Stimulated activated naive CD4-positive, alpha-beta T cell treated with Interleukin-2 at 50 U/mL for 16 hours (primary cell): ENCODE measurements around the gene GLIPR1.
"Not testable (repeated sequence)": the region's sequence is repeated elsewhere in the genome, so short reads cannot be mapped to it uniquely, and the experiment has no call there.

ENCODE experiments used
- DNase-seq: peaks from one replicate; lab custom pipeline; 2025; lab: John Stamatoyannopoulos, UW

Gene GLIPR1

GRCh38 chr12:75521224-75521623, 40.7 kb downstream of the GLIPR1 start:
- DNase-seq = not testable (repeated sequence)

DNA sequence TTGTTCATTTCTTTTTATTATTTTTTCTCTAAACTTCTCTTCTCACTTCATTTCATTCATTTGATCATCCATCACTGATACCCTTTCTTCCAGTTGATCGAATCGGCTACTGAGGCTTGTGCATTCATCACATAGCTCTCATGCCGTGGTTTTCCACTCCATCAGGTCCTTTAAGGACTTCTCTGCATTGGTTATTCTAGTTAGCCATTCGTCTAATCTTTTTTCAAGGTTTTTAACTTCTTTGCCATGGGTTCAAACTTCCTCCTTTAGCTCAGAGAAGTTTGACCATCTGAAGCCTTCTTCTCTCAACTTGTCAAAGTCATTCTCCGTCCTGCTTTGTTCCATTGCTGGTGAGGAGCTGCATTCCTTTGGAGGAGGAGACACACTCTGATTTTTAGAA, 41.6 kb downstream of the GLIPR1 start:
- not testable (repeated sequence) for DNase-seq

GRCh38 chr12:75525263-75525662, 44.7 kb downstream of the GLIPR1 start:
- no peak for DNase-seq

DNA sequence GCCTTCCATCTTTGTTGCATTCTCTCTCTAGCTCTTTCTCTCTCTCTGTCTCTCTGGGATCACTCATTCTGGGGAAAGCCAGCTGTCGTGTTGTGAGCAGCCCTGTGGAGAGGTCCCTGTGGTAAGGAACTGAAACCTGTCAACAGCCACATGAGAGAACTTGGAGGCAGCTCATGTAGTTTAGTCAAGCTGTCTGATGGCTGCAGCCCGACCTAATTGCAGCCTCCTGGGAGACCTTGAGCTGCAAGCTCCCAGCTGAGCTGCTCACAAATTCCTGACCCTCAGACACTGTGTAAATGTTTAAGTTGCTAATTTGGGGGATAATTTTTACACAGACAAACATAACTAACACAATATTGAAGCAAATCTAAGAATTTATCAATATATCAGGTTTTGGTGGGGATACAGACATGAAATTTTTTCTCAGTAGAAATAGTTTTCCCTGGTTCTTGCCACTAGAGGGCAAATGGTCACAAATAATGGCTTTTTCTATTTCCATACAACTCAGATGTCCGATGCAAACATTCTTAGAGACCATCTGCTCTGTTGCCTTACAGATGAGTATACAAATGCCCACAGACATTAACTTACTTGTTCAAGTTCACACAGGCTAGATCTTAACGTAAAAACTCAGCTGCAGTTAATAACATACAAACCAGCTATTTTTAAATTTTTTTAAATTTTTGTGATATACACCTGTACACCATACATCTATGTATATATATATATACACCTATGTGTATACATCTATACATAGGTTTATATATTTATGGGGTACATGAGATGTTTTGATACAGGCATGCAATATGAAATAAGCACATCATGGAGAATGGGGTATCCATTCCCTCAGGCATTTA, 46.3 kb downstream of the GLIPR1 start:
- DNase-seq = no peak

GRCh38 chr12:75528272-75528671, 47.7 kb downstream of the GLIPR1 start:
- no peak for DNase-seq

GRCh38 chr12:75528692-75529091, 48.1 kb downstream of the GLIPR1 start:
- DNase-seq = no peak

GRCh38 chr12:75529316-75529715, 48.8 kb downstream of the GLIPR1 start:
- DNase-seq = no peak

GRCh38 chr12:75529826-75530225, 49.3 kb downstream of the GLIPR1 start:
- no peak for DNase-seq

DNA sequence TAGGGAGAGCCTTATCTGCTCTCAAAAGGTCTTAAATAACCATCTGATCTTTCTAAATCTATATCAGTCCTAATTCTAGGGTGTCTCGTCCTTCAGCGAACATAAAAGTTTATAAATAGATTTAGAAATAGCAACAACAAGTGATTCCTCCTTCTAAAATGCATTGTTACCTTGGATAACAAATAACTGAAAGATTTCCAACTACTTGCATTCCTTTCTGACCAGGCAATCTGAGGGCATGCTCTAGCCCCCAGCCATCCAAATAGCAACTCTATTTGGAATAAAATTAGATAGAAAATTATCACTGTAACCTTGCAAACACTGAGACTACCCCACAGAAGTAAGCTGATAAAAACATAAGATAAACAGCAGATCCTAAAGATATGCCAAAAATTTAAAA, 52.7 kb downstream of the GLIPR1 start:
- no peak for DNase-seq

DNA sequence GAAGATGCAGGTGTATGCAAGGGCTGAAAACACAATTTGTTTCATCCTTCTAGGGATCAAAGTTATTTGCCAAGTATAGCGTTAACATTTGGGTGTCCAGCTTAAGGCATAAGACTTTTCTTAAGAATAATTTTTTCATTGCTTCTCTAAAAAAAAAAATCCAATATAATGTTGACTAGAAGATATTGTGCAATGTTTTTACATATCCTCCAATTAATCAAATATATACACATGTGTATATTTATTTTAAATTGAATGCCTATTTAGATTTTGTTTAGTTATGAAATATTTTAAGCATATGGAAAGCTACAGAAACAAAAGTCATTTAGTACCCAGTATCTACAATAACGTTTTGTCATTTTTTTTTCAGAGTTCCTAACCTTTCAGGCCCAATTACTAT, 59.3 kb downstream of the GLIPR1 start:
- no peak for DNase-seq

- no peak for DNase-seq
Observed at GRCh38 chr12:75542942-75543341, 62.4 kb downstream of the GLIPR1 start.

DNA sequence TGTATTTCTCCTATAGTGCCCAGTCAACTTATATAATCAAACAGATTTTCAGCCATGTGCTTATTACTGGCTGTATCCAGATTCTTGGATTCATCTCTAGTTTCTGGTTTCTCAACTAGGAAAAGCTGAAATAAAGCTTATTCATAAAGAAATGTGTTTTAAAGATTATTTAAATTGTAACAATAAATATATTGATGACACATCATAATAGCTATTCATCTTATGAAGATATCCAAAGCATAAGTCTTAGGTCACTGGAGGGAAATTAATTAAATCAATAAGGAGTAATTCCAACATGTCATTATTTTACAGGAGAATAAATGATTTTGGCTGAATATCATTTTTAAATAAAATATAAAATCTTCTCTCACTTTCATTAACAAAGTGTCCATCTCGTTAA, 63.0 kb downstream of the GLIPR1 start:
- DNase-seq = no peak

DNA sequence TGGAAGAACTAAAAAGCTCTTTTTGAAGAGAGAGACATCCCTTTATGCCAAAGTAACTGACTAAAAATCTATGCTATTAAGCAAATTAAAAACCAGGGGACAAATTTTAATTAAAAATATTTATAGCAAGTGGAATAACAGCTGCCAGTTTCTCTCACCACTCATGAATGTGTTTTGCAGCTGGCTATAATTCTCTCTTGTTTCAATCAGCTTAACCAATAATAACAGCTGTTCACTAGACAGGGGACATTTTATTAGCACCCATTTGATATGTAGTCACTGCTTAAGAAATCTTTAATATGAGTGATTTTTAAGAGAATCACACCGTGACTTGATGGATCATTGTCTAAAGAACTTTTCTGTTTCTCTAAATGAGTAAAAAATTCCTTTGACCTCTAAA, 65.1 kb downstream of the GLIPR1 start:
- DNase-seq = no peak

- no peak for DNase-seq
Observed at GRCh38 chr12:75548879-75549278, 68.3 kb downstream of the GLIPR1 start.

DNA sequence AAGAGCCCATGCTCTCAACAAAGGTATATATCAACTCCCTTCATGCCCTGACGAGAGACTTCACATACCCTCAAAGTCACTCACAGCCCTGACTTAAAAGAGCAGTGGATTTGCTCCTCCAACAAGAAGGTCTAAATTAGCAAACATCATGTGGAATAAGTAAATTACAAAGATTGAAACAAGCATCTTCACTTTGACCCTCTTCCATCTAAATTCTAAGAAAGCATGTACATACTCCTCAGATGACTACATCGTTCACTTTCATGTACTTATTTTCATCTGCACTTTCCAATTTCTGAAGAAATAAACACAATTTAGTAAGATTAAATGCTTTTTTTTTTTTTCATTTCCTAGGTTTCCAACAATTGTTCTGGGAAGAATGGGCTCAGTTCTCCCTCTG, 69.4 kb downstream of the GLIPR1 start:
- DNase-seq = no peak

DNA sequence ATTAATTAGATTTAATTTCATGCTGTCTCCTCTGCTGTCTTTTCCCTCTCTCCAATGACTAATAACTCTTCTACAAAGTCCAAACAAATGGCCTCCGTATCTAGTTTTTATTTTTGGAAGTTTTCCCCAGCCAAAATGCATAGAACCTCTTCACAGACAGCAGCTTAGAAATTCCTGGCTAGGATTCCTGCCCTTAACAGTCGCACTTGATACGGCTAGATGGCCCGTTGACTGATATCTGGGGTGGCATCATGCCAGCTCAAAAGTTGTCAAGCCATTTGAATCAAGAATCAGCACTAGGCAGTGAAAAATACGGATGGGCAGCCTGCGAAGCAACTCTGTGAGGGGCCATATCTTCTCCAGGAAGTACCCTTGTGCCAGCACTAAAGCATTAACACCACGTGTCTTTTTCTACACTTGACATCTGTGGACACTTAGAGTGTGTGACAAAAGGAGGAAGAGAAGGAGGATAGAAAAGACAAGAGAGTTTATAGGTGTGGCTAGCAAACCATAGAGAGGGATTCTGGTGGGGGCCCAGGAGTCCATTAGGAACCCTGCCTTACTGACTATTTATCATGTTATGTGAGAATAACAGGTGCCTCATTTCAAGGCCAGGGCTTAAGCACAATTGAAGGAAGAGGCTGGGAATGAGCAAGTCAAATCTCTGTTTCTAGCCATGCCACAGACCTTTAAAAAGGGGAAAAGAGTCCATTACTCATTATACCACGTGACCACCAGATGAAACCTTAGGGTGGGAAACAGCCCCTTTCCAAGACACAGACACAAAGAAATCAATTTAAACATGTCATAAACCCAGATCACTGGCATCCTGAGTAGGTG, 70.1 kb downstream of the GLIPR1 start:
- no peak for DNase-seq

DNA sequence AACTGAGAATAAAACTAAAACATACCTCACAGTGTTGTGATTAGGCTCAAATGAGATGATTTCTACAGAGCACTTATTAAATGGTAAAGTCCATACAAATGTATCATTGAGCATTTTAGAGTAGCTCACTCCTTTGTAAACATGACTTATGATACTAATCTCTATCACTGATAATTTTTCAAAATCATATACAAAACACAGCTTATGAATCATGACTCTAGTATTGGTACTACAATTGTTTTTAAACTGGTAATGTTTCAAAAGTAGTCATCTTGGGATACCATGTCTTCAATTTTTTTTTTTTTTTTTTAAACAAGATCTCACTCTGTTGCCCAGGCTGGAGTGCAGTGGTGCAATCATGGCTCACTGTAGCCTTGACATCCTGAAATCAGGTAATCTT, 70.9 kb downstream of the GLIPR1 start:
- no peak for DNase-seq

- no peak for DNase-seq
Observed at GRCh38 chr12:75553398-75553797, 72.8 kb downstream of the GLIPR1 start.
